ENCODE results near the gene RIN1. TPM values are rescaled to one million over a fixed set of nuclear protein-coding genes. Genes with fewer than 3 reads are reported as not detected.

Gene RIN1
- total and polyA plus RNA-seq, 2 donors (not counting 3 experiments of a cell fraction or from before 2014, with no cell fraction given): 4.4 to 10.2 TPM

DNA sequence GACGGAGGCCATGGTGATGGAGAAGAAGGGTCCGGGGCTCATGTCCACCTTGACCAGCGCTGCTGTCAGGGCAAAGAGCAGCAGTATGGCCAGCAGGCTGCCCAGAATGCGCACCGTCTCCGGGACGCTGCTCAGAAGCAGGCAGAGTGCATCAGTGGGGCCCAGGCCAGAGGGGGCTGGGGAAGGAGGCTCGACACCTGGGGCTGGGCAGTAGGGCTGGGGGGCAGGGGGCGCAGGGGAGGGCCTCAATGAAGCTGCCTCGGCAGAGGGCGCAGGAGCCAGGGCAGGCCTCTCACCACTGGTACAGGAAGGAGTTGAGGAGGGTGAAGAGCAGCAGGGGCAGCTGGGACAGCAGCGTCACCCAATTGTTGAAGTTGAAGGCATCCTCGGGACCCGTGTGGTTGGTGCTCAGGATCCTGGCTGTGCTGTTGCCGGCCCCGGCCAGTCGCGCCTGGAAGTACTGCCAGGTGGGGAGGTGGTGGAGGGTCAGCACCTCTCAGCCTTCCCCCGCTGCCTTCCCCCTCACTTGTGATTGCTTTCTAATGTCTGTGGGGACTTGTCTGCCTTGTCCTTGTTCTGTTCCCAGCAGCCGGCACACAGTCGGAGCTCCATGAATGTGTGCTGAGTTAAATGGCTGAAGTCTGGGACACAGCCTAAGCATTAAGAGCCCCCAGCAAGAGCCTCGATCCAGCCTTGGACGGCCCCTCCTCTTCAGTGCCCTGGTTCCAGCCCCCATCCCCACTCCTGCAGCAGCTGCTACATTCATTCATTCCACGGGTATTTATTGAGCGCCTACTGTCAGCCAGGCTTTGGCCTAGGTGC lies 33.0 kb upstream of the RIN1 start:
- H3K4me2 ChIP-seq (ENCODE audit: insufficient read depth, low read length): no peak overlapping the region

More for the DNA sequence above, 33.0 kb upstream of the RIN1 start:
- CTCF ChIA-PET: interaction anchor here (1.0 to 3.8 kb wide), 2 partner anchors 17 to 19 kb away, joined by 3 to 29 read pairs; no protein-coding TSS in a partner anchor
- no peak for DNase-seq (ENCODE audit: low read depth, low spot score)
- Histone ChIP-seq H3K9ac (replicated peaks; ENCODE audit: extremely low read depth, insufficient read depth, low read length) (no peak overlapping the region), H3K9me1 (replicated peaks; ENCODE audit: control insufficient read depth, extremely low read depth, insufficient read depth, low read length) (no peaks in the 10 kb centered on the region), H3K4me1 (ENCODE audit: control insufficient read depth, extremely low read depth, insufficient read depth, low read length) (peaks cover 7% of the 10 kb centered on the region), H4K20me1 (replicated peaks; ENCODE audit: control insufficient read depth, extremely low read depth, insufficient read depth, low read length) (no peaks in the 10 kb centered on the region), H3K4me3 (replicated peaks in 1 of 3; ENCODE audit: insufficient read depth in 1 of 3, low read depth in 1 of 3, low read length in 3 of 3) (no peak overlapping the region), H3K36me3 (ENCODE audit: control insufficient read depth in 2 of 2, extremely low read depth in 1 of 2, insufficient read depth in 2 of 2, low read length in 2 of 2) (no peaks in the 10 kb centered on the region), H3K9me3 (replicated peaks; ENCODE audit: control insufficient read depth, insufficient read depth, low read length) (no peaks in the 10 kb centered on the region), H2AFZ (ENCODE audit: low read depth, low read length) (no peak overlapping the region), H3K79me2 (ENCODE audit: control insufficient read depth, insufficient read depth, low read length) (no peaks in the 10 kb centered on the region), H3K27me3 (ENCODE audit: control insufficient read depth in 2 of 2, insufficient read depth in 2 of 2, low read length in 2 of 2) (peaks cover 10 to 16% of the 10 kb centered on the region in 2 experiments), H3K27ac (ENCODE audit: insufficient read depth, low read depth, low read length) (no peak overlapping the region)
- dilution Hi-C loops (cut with MboI; ENCODE audit: extremely low pct_ligation_motif_present, low sequenced_read_pairs): no loop called here
- FAIRE-seq: no peak
- TF ChIP-seq POLR2A (IDR thresholded peaks at IDR 0.05; ENCODE audit: low read depth, low read length) (no peak), POLR2AphosphoS5 (IDR thresholded peaks at IDR 0.05; ENCODE audit: insufficient read depth, low read depth, low read length) (no peak), EZH2 (IDR thresholded peaks at IDR 0.05; ENCODE audit: borderline replicate concordance, low read depth, low read length, severe bottlenecking) (no peak), JUN (IDR thresholded peaks at IDR 0.05; ENCODE audit: borderline replicate concordance, insufficient read depth, insufficient read length, low read depth) (no peak), GATA2 (IDR thresholded peaks at IDR 0.05; ENCODE audit: insufficient read depth, insufficient read length, low read depth, low read length) (no peak), FOS (IDR thresholded peaks at IDR 0.05; ENCODE audit: borderline replicate concordance, insufficient read depth, low read length) (no peak), MYC (IDR thresholded peaks at IDR 0.05; ENCODE audit: low read depth, low read length) (no peak)
- TF ChIP-seq, protein P1, sequence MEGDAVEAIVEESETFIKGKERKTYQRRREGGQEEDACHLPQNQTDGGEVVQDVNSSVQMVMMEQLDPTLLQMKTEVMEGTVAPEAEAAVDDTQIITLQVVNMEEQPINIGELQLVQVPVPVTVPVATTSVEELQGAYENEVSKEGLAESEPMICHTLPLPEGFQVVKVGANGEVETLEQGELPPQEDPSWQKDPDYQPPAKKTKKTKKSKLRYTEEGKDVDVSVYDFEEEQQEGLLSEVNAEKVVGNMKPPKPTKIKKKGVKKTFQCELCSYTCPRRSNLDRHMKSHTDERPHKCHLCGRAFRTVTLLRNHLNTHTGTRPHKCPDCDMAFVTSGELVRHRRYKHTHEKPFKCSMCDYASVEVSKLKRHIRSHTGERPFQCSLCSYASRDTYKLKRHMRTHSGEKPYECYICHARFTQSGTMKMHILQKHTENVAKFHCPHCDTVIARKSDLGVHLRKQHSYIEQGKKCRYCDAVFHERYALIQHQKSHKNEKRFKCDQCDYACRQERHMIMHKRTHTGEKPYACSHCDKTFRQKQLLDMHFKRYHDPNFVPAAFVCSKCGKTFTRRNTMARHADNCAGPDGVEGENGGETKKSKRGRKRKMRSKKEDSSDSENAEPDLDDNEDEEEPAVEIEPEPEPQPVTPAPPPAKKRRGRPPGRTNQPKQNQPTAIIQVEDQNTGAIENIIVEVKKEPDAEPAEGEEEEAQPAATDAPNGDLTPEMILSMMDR (IDR thresholded peaks at IDR 0.05; ENCODE audit: extremely low read depth in 1 of 2, insufficient read depth in 1 of 2, low read depth in 1 of 2, low read length in 2 of 2): no peak
- TF ChIP-seq, protein P2, sequence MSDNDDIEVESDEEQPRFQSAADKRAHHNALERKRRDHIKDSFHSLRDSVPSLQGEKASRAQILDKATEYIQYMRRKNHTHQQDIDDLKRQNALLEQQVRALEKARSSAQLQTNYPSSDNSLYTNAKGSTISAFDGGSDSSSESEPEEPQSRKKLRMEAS (IDR thresholded peaks at IDR 0.05; ENCODE audit: insufficient read depth, insufficient read length): no peak
- intact Hi-C loops (cut with micrococcal nuclease): no loop called here
- POLR2A ChIA-PET: no interaction called here
- no TSS peak for BruUV-seq (replicated peaks)

All from endothelial cell of umbilical vein (primary cell).